K562 (cell line): Measurements from ENCODE around the gene COL4A2. TPM values are rescaled to one million over a fixed set of nuclear protein-coding genes. Genes with fewer than 3 reads are reported as not detected.

Source experiments
- ATAC-seq: fragments of 200-7000 bp; cut with Tn5 transposase; 3 replicates; pipeline ENCODE4 v1.9.1; 2020; ENCODE audit warnings: moderate library complexity
- BruUV-seq: library from RNA; stranded (reverse); fragments of 400-500 nt; replicated peaks from 2 replicates; lab custom pipeline; 2021; lab: Mats Ljungman, UMichigan
- CTCF ChIA-PET: fragments of 300-600 bp; formaldehyde crosslinking; extraction: SDS; loops from one replicate; lab custom pipeline; 2021; ENCODE audit warnings: low intra/inter-chr PET ratio; lab: Yijun Ruan, JAX
- POLR2A ChIA-PET: fragments of 300-600, 350-650 bp; sonication (Branson Sonifier 250); formaldehyde crosslinking; extraction: SDS; loops from one replicate; lab custom pipeline; 2021; ENCODE audit warnings: antibody characterized with exemption, inconsistent platforms; lab: Yijun Ruan, JAX
- DNase-seq, 4 experiments: peaks; one replicate each; pipeline versions ENCODE4 v3.0.0 to v3.0.0-alpha.2; 2011 to 2018; ENCODE audit warnings: low spot score in 3 of 4, mixed read lengths in 3 of 4; ENCODE audit errors: extremely low read depth in 1 of 4
- FAIRE-seq: peaks from 2 replicates; lab custom pipeline; 2011; peaks lifted over from hg19 to GRCh38; lab: Jason Lieb, UNC
- H2AFZ ChIP-seq: 2 replicates; pipeline ENCODE4 v1.6.0; 2011; ENCODE audit warnings: low read depth, low read length, control low read depth, inconsistent platforms
- H3K27ac ChIP-seq: fragments of 200-600 bp; 3 replicates; pipeline ENCODE4 v1.8.0; 2011; ENCODE audit warnings: low read depth, mild to moderate bottlenecking, control low read depth, inconsistent platforms, low read length, moderate library complexity, mixed read lengths; ENCODE audit errors: extremely low read depth
- H3K27me3 ChIP-seq, 2 experiments: fragments of 300-600 bp in 1 of 2; 2 replicates in 1 of 2; 3 replicates in 1 of 2; pipeline versions ENCODE4 v1.6.0 to v1.8.0; 2011; ENCODE audit warnings: inconsistent platforms in 2 of 2, low read length in 2 of 2, mild to moderate bottlenecking in 1 of 2, mixed read lengths in 1 of 2, moderate library complexity in 1 of 2; ENCODE audit not compliant: control insufficient read depth in 2 of 2, insufficient read depth in 2 of 2
- H3K36me3 ChIP-seq: fragments of 300-600 bp; 3 replicates; pipeline ENCODE4 v1.8.0; 2011; ENCODE audit warnings: mild to moderate bottlenecking, low read length, inconsistent platforms; ENCODE audit not compliant: control insufficient read depth, insufficient read depth
- H3K4me1 ChIP-seq, 2 experiments: fragments of 200-600 bp in 1 of 2; replicated peaks in 1 of 2; 2 replicates in 1 of 2; 3 replicates in 1 of 2; pipeline versions ENCODE4 v1.5.1 to v1.8.0; 2011; ENCODE audit warnings: inconsistent platforms in 2 of 2, low read length in 2 of 2, mild to moderate bottlenecking in 1 of 2, mixed read lengths in 1 of 2, moderate library complexity in 1 of 2; ENCODE audit not compliant: control insufficient read depth in 2 of 2, insufficient read depth in 2 of 2
- H3K4me2 ChIP-seq: 2 replicates; pipeline ENCODE4 v1.6.1; 2011; ENCODE audit warnings: low read length, control low read depth, inconsistent platforms, mixed read lengths; ENCODE audit not compliant: insufficient read depth
- H3K4me3 ChIP-seq: fragments of 200-600 bp; sonication (generic), shearing (Covaris generic); 2 replicates; pipeline ENCODE4 v1.5.1; 2016; ENCODE audit warnings: control low read depth, inconsistent platforms
- H3K79me2 ChIP-seq: fragments of 200-600 bp; 3 replicates; pipeline ENCODE4 v1.8.0; 2011; ENCODE audit warnings: low read length, inconsistent platforms; ENCODE audit not compliant: control insufficient read depth, insufficient read depth
- H3K9ac ChIP-seq, 2 experiments: 2 replicates each; pipeline versions ENCODE4 v1.6.0 to v1.6.1; 2011; ENCODE audit warnings: low read depth in 2 of 2, low read length in 2 of 2, control low read depth in 1 of 2, inconsistent platforms in 1 of 2, mild to moderate bottlenecking in 1 of 2, mixed read lengths in 1 of 2; ENCODE audit not compliant: insufficient read depth in 1 of 2
- H3K9me1 ChIP-seq: one replicate; pipeline ENCODE4 v1.6.0; 2011; ENCODE audit warnings: inconsistent platforms, mild to moderate bottlenecking, low read length, moderate library complexity; ENCODE audit not compliant: control insufficient read depth, insufficient read depth
- H3K9me3 ChIP-seq: replicated peaks from 2 replicates; pipeline ENCODE4 v1.5.1; 2011; ENCODE audit warnings: low read depth, low read length, inconsistent platforms; ENCODE audit not compliant: control insufficient read depth, insufficient read depth
- H4K20me1 ChIP-seq: replicated peaks from 2 replicates; pipeline ENCODE4 v1.6.1; 2011; ENCODE audit warnings: low read length, inconsistent platforms, mixed read lengths; ENCODE audit not compliant: control insufficient read depth, insufficient read depth
- MTF1 ChIP-seq: fragments of 250-450 bp; sonication (Bioruptor Pico); IDR thresholded peaks from 2 replicates; pipeline ENCODE4 v1.9.0; 2021; ENCODE audit warnings: moderate library complexity, mild to moderate bottlenecking, inconsistent platforms, borderline replicate concordance
- NCOA4 ChIP-seq: fragments of 450-650 bp; IDR thresholded peaks from 2 replicates; pipeline ENCODE4 v1.6.1; 2018; ENCODE audit warnings: mild to moderate bottlenecking; ENCODE audit not compliant: partially characterized antibody
- PRDM10 ChIP-seq: fragments of 450-650 bp; IDR thresholded peaks from 2 replicates; pipeline ENCODE4 v1.6.1; 2018; ENCODE audit not compliant: partially characterized antibody
- SRSF1 ChIP-seq: fragments of 200-400 bp; formaldehyde crosslinking; IDR thresholded peaks from 2 replicates; pipeline ENCODE4 v1.6.1; 2017; ENCODE audit warnings: mild to moderate bottlenecking, low read depth, low read length, moderate library complexity
- XRCC3 ChIP-seq: fragments of 450-650 bp; IDR thresholded peaks from 2 replicates; pipeline ENCODE4 v1.6.1; 2017; ENCODE audit warnings: mild to moderate bottlenecking, moderate library complexity
- ZMIZ1 ChIP-seq, 2 experiments: fragments of 150-350 bp in 1 of 2; IDR thresholded peaks; 2 replicates each; pipeline ENCODE4 v1.6.1; 2012 to 2016; ENCODE audit warnings: low read depth in 2 of 2, low read length in 2 of 2, mild to moderate bottlenecking in 1 of 2, moderate library complexity in 1 of 2
- WGBS: fragments of 100-300 bp; shearing (Covaris generic); methylation state at CpG from one replicate; pipeline ENCODE4 v1.1.6; 2016; ENCODE audit warnings: low coverage, mixed read lengths; ENCODE audit not compliant: insufficient coverage; ENCODE audit errors: missing lambda C conversion rate; 5-methylcytosine and 5-hydroxymethylcytosine counted together
- in situ Hi-C: fragments of 300-500 bp; cut with MboI; formaldehyde crosslinking; loops from 4 replicates; pipeline ENCODE4 v1.15.0; 2018; ENCODE audit warnings: inconsistent platforms, mixed read lengths
- intact Hi-C: fragments of 100-400 bp; cut with micrococcal nuclease; formaldehyde crosslinking; loops from 2 replicates; pipeline ENCODE4 v1.14.2; 2022
- polyA plus RNA-seq, 8 experiments: library from polyadenylated mRNA; depleted of rRNA in 4 of 8; stranded (reverse) in 5 of 8; unstranded in 3 of 8; fragments of >200 nt; fragmentation: Nextera tagmentation in 2 of 8; fragmentation: Illumina TruSeq in 1 of 8; extraction: Ambion mirVana in 2 of 8; extraction: Trizol in 1 of 8; gene quantifications; 2 replicates each; pipeline versions ENCODE4 v1.2.1 to v1.2.3, GENCODE V29; 2011 to 2014; ENCODE audit warnings: inconsistent platforms in 1 of 8, missing spikeins in 1 of 8
- total RNA-seq, 7 experiments: library from RNA; depleted of rRNA in 6 of 7; stranded (reverse); fragments of >200 nt in 6 of 7; fragmentation: Illumina TruSeq in 2 of 7; extraction: Trizol in 2 of 7; gene quantifications; 2 replicates each; pipeline versions ENCODE4 v1.2.1 to v1.2.3, GENCODE V29; 2011 to 2021; ENCODE audit warnings: low replicate concordance in 1 of 7

COL4A2 gene
- total and polyA plus RNA-seq, 9 of the 15 experiments (the other 6 are each of a cell fraction or from before 2014, with no cell fraction given): 0.13 to 15.2 (median 8.1) TPM

DNA sequence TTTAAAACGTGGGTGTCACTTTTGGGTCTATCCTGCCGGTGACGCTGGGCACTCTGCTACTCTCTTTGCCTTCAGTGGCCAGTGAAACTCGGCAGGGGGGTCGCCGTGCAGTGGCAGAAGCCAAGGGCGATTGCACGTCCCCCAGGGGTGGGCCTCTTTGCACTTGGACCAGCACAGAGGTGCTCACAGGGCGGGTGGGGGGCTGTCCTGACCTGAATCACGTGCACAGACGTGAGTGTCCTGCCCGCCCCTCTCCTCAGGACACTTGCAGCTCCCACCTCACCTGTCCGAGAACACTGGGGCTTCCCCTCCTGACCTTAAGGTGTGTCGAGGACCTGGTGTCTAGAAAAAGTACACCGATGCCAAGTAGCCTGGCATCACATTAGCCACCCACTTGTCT lies 16.3 kb upstream of the COL4A2 start:
- intact Hi-C loops (no loop called here), in situ Hi-C loops (no loop called here)
- H3K4me2 ChIP-seq: no peak overlapping the region
- no peaks in the 10 kb centered on the region for H4K20me1 ChIP-seq
- ATAC-seq (no peak), FAIRE-seq (no peak), DNase-seq (no peak)
- H3K9me3 ChIP-seq: no peaks in the 10 kb centered on the region
- no peak for TF ChIP-seq PRDM10
- TF ChIP-seq XRCC3: no peak
- TF ChIP-seq NCOA4: no peak
- TF ChIP-seq MTF1 (CRISPR knock-in tag): no peak
- TF ChIP-seq ZMIZ1 (IDR thresholded peaks at IDR 0.05; ENCODE audit: low read depth in 2 of 2, low read length in 2 of 2): no peak
- TF ChIP-seq SRSF1: no peak
- POLR2A ChIA-PET: no interaction called here
- no peaks in the 10 kb centered on the region for H3K9me1 ChIP-seq
- H3K4me3 ChIP-seq: no peak overlapping the region
- WGBS: 0% methylated on average over 11 of the region's 15 CpGs
- CTCF ChIA-PET: no interaction called here
- H2AFZ ChIP-seq: no peak overlapping the region
- H3K27ac ChIP-seq: no peak overlapping the region
- peaks cover 0 to 11% of the 10 kb centered on the region in 2 experiments; a peak in 3 of 5 replicates for H3K27me3 ChIP-seq
- H3K4me1 ChIP-seq: no peaks in the 10 kb centered on the region
- H3K79me2 ChIP-seq: no peaks in the 10 kb centered on the region
- H3K36me3 ChIP-seq: no peaks in the 10 kb centered on the region
- no peak overlapping the region for H3K9ac ChIP-seq
- no TSS peak for BruUV-seq
